Measurements from ENCODE around the gene PLAC8L1.

DNA sequence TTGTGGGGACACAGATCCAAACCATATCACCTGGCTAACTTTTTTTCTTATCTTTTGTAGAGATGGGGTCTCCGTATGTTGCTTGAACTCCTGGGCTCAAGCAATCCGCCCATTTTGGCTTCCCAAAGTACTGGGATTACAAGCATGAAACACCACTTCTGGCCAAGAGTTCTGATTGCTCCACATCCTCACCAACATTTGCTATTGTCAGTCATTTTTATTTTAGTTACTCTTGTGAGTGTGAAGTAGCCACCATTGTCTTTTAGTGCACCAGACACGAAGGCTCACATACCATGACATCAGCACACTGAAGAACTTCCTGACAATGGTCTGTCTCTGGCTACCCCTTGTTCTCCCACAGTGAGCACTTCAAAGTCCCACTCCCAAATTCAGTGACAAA lies 17.3 kb downstream of the PLAC8L1 start:
- TF ChIP-seq POLR2AphosphoS5 (IDR thresholded peaks at IDR 0.05) = no peak
- TF ChIP-seq, protein P1, sequence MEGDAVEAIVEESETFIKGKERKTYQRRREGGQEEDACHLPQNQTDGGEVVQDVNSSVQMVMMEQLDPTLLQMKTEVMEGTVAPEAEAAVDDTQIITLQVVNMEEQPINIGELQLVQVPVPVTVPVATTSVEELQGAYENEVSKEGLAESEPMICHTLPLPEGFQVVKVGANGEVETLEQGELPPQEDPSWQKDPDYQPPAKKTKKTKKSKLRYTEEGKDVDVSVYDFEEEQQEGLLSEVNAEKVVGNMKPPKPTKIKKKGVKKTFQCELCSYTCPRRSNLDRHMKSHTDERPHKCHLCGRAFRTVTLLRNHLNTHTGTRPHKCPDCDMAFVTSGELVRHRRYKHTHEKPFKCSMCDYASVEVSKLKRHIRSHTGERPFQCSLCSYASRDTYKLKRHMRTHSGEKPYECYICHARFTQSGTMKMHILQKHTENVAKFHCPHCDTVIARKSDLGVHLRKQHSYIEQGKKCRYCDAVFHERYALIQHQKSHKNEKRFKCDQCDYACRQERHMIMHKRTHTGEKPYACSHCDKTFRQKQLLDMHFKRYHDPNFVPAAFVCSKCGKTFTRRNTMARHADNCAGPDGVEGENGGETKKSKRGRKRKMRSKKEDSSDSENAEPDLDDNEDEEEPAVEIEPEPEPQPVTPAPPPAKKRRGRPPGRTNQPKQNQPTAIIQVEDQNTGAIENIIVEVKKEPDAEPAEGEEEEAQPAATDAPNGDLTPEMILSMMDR (IDR thresholded peaks at IDR 0.05) = no peak
